Activated T-cell treated with anti-CD3 and anti-CD28 coated beads for 4 hours (primary cell): ENCODE measurements around the gene TSPAN31.

Experiments used
- DNase-seq: peaks from one replicate; pipeline ENCODE4 v3.0.0-alpha.2; 2020

Gene TSPAN31

DNA sequence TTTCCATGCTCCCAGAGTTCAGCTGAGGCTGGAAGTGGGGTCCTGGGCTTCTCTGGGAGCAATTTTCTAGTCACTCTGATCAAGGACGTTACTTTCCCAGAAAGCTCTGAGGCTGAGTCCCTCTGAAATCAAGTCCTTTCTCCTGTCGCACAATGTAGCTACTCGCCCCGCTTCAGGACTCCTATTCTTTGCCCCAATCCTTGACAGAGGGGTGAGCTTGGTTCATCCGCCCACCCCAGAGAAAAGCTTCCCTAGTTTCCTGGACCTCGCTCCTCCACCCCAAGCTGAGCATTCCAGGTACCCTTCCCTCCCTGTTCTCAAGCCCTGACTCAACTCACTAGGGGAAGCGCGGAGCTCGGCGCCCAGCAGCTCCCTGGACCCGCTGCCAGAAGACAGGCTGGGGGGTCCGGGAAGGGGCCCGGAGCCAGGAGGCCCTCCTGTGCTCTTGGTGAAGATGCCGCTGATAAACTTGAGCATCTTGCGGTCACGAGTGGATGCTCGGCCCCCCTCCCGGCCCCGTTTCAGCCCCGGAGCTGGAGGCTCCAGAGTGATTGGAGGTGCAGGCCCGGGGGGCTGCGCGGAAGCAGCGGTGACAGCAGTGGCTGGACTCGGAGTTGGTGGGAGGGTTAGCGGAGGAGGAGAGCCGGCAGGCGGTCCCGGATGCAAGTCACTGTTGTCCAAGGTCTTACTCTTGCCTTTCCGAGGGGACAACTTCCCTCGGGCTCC, 7.9 kb upstream of the TSPAN31 start:
- no peak for DNase-seq

- no peak for DNase-seq
These were observed 7.1 kb upstream of the TSPAN31 start for GRCh38 chr12:57737467-57738460.

DNA sequence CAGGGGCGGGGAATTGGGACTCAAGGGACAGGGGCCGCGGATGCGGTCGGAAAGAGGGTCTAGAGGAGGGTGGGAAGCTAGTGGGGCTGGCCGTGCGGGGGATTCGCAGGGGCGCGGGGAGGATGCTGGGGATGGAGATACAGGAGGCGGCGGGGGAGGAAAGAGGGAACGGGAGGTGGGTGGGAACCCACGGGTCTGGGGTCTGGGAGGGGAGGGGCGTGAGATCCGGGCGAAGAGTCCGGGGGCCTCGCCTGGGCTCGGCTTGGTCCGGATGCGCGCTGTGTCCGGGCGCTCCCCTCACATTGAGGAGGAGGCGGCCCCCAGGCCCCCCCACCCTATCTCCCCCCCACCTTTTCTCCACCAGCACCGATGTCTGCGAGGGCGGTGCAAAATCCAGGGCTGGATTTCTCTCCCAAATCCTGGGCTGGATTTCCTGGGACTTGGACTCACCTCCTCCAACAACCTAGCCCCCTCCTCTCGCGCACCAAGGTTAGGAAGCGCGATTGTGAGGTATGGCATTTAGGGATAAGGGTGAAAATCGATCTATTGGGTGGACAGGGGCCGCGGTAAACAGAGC, 6.1 kb upstream of the TSPAN31 start, which contains the start of gene AGAP2:
Gene AGAP2 (minus strand): TSS at position 82 of the 577 bp plus-strand sequence. CDS start 496 bp downstream, outside the sequence.
- no peak for DNase-seq

GRCh38 chr12:57739387-57739786, 5.5 kb upstream of the TSPAN31 start:
- no peak for DNase-seq

- DNase-seq, result no peak
These were observed 4.8 kb upstream of the TSPAN31 start for GRCh38 chr12:57739914-57740538.

DNA sequence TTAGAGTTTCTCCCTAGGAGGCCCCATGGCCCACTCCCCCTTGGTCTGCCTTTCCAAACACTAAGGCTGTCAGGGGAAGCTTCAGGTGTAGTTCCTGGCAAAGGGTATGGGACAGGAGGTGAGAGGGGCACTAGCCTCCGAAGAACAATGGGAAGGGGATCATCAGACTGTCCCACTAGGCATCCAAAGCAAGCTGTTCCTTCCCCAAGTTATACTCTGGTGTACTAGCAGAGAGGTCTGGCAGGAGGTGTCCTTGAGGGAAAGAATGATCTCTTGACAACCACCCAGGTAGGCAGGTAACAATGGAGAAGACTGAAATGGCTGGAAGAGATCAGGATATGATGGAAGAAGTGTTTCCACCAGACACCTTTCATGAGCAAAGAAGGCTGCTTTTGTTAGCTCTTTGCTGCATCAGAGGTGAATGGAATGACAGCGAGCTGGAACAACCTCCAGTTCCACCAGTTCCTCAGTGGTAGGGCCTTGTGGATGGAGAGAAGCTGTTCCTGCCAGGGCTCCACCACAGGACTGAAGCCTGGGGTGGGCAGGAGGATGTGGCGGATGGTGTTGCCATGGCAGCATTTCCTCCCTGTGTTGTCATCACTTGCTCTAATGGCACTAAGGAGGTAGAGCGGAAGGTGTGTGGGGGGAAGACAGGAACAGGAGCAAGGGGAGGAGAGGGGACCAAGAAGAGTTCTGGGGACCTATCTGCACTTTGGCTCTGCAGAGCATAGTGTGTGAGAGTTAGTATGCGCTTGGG, 4.0 kb upstream of the TSPAN31 start:
- DNase-seq, result peak; percentile 62

- DNase-seq, result no peak
These were observed 3.4 kb upstream of the TSPAN31 start for GRCh38 chr12:57741413-57741789.

DNA sequence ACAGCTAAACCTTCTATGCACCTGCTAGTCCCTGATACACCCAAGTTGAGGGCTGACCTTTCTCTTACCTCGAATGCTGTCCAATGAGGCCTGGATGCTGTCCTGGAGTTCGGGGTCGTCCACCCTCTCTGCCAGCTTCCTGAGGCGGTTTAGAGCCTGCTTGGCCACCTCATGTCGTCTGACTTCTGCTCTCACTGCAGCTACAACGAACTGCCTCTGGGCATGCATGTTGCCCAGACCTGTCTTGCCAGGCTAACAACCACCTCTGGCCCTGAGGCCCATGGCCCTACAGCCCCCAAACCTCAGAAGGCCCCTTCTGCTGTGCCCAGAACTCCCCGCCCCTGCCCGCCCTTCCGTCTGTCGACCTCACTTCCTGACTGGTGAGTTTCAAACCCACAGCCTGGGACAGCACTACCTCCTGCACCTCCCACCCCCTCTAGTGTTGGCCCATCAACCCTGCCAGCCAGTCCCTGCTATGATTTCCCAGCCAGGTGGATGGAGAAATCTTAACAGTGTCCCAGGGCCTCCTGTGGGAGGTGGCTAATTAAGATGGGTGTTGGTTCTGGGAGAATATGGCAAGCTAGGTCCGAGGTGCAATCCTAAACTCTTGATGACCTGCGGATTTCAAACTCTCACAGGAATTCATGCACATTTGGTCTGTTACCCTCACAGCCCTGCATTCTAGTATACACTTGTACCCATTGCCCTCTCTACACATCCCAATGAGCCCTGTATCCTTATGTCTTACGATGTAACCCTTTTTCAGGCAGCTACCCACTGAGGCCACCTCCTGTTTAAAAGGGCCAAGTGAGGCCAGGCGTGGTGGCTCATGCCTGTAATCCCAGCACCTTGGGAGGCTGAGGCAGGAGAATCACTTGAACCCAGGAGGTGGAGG, 2.7 kb upstream of the TSPAN31 start:
- DNase-seq, result peak; percentile 65

- no peak for DNase-seq
These were observed 1.1 kb upstream of the TSPAN31 start for GRCh38 chr12:57743769-57744168.

- DNase-seq, result peak; percentile 61
These were observed 554 bp upstream of the TSPAN31 start for GRCh38 chr12:57744194-57744776.

DNA sequence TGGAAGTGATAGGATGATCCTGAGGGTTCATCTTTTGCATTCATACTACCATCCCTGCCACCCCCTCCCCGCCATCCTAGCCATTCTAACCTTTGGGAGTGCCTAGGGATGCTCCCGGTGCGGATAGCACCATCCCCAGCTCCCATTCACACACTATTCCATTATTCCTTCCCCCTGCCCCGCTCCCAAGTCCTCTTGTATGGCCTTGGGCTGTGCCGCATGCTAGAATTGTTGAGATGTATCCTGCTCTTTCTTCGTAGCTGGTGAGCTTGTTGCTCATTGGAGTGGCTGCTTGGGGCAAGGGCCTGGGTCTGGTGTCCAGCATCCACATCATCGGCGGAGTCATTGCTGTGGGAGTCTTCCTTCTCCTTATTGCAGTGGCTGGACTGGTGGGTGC, 644 bp downstream of the TSPAN31 start:
- no peak for DNase-seq

GRCh38 chr12:57746025-57746424, 1.2 kb downstream of the TSPAN31 start:
- no peak for DNase-seq

DNA sequence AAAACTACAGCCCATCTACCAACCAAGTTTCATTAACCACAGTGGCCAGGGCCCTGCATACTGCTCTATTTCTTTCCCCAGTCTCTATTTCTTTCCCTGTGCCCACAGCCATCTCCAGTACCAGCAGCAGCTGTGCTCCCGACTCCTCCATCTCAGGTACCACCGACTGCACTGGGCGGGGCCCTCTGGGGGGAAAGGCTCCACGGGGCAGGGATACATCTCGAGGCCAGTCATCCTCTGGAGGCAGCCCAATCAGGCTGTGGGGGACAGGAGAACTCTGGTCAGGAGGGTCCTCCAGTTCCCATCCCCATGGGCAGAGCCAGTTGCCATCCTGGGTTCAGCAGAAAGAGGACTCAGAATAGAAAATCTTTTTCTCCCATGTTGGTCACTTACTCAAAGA, 4.2 kb downstream of the TSPAN31 start:
- no peak for DNase-seq

DNA sequence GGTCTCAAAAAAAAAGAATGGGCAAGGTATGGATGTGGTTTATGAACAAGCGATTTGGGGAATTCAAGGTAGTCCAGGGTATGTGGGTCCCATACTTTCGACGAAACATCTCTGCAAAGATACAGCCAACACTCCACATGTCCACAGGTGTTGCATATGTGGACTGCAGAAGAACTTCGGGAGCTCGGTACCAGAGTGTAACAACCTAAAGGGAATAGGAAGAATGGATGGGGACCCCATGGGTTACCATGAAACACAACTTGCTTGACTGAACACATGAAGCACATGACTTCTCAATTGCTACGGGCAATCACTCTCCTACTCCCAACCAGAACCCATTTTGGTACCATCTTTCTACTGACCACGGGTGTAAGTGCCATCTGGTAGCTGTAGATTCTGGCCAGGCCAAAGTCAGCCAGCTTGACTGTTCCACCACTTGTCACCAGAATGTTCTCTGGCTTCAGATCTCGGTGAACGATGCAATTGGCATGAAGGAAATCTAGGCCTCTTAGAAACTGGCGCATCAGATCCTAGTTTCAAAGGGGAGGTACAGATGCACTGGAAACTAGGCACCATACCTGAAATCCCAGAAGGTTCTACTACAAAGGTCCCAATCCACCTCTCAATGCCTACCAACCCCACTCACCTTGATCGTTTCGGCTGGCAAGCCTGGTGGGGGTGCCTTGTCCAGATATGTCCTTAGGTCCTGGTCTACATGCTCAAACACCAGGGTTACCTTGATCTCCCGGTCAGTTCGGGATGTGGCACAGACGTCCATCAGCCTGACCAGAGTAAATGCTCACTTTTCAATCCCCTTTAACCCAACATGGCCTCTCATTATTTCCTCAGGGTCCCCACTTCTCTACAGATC, 6.0 kb downstream of the TSPAN31 start:
- no peak for DNase-seq

- no peak for DNase-seq
These were observed 6.6 kb downstream of the TSPAN31 start for GRCh38 chr12:57751432-57751787.

DNA sequence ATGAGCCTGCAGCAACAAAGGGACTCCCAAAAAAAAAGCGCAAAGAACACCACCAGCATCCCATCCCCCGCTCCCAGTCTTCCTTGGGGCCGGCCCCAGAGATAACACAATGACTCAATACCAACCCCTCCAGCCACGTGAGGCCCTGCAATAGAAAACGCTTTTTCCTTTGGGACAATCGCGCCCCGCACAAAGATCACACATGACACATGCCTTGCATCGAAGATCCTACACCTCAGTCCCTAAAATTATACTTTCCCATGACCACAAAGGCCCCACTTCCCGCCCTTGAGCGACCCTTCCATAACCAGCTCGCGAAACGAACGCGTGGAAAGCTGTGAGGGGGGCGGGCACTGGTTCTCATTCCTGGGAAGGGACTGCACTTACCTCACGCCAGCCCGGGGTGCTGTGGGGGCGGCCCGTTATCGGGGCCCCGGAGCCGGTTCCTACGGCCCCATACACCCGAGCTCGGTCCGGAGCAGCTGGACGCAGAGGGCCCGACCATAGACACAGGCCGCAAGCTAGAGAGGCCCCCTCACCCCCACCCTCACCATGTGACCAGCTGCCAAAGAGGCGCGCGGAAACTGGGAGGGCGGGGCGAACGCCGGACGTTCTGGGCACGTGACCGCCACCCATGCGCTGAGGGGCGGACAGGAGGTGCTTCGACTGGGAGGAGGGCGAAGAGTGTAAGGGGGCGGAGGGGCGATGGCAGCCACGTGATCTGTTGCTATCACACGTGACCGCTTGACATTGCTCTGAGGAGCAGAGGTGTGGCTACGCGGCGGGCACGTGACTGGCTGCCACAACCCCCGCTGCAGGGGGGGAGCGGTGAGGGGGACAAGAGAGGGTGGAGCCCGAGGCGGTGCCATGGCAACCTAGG, 7.2 kb downstream of the TSPAN31 start, which contains the start of gene CDK4:
Gene CDK4 (minus strand): TSS at position 523 of the 880 bp plus-strand sequence. CDS start 593 bp downstream, outside the sequence.
- peak; percentile 95 for DNase-seq

- DNase-seq, result no peak
These were observed 7.8 kb downstream of the TSPAN31 start for GRCh38 chr12:57752668-57753000.

GRCh38 chr12:57753756-57754337, 9.0 kb downstream of the TSPAN31 start:
- DNase-seq, result no peak
